Thyroid gland (tissue), 4 donors: ENCODE data around the gene CACNB3.

Experiments
- CTCF ChIP-seq, 6 experiments: fragments of 200-600 bp in 3 of 6; fragments of 450-650 bp in 3 of 6; sonication (generic) in 3 of 6; IDR thresholded peaks; one replicate each; pipeline ENCODE4 v1.5.1; 2016 to 2019; ENCODE audit warnings: antibody characterized with exemption in 6 of 6, mild to moderate bottlenecking in 2 of 6, inconsistent platforms in 1 of 6, moderate library complexity in 1 of 6
- POLR2A ChIP-seq, 2 donors: fragments of 450-650 bp; IDR thresholded peaks; one replicate each; pipeline ENCODE4 v1.6.1; 2017; ENCODE audit warnings: antibody characterized with exemption in 2 of 2, mild to moderate bottlenecking in 2 of 2, moderate library complexity in 1 of 2

- TF ChIP-seq POLR2A (IDR thresholded peaks at IDR 0.05), result no peak
- no peak for TF ChIP-seq CTCF (IDR thresholded peaks at IDR 0.05)
Observed at GRCh38 chr12:48832321-48833060, 14.2 kb downstream of the CACNB3 start.
